Activated CD8-positive, alpha-beta memory T cell treated with anti-CD3 and anti-CD28 coated beads, Interleukin-2, amount 50 U/mL, for 4 hours (primary cell): ENCODE measurements around the gene GALNT18.
"Not testable (repeated sequence)": the region's sequence is repeated elsewhere in the genome, so short reads cannot be mapped to it uniquely, and the experiment has no call there.

Experiments
- DNase-seq: peaks from one replicate; pipeline ENCODE4 v3.0.0-alpha.2; 2020

The GALNT18 gene

DNA sequence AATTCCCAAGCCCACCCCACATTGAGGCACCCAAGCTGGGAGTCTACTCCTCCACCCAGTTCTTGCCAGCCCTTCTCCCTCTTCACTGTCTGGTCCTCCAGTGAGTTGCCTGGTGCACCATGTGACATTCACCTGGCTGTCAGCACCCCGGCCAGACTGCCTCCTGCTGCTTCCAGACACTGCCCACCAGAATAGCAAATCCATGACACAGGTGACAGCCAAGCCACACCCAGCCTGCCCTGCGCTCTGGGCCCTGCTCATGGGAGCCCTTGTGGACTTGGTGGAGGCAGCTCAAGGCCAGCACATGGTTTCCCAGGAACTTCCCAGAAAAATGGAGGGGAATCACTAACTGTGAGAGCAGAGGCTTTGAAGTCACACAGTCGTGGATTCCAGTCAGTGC lies 172.5 kb downstream of the GALNT18 start:
- no peak for DNase-seq

DNA sequence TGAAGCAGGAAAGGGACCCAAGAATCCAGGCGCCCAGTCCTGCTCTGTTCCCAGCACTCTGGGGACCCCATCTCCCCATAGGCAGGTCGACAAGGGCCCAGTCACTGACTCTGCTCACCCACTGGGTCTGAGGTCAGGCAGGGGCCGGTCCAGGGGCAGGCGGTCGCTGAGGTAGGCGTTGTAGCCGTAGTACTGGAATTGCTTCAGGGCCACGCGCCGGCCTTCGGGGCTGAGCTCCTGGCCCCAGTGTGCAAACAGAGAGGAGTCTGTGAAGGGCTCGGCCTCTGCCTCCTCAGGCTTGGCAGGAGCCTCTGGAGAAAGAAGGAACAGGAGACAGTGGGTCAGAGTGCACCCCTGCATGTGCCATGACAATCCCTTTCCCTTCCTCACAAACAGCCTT lies 173.2 kb downstream of the GALNT18 start:
- no peak for DNase-seq

GRCh38 chr11:11447601-11448000 lies 174.2 kb downstream of the GALNT18 start:
- DNase-seq, result not testable (repeated sequence)

DNA sequence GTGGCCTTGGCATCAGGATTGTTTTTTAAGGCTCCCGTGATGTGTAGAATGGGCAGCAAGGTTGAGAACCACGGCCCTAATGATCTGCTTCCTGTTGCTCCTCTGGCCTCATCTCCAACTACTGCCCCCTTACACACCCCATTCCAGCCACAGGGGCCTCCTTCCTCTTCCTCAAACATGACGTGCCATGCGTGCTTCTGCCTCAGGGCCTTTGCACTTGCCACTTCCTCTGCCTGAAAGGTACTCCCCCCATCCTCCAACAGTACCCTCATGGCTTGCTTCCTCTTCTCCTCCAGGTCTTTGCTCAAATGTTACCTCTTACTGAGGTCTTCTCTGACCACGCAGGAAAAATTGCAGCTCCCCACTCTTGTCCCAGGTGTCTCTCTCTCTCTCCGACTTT lies 174.8 kb downstream of the GALNT18 start:
- no peak for DNase-seq

- DNase-seq, result no peak
Observed at GRCh38 chr11:11446564-11446963, 175.2 kb downstream of the GALNT18 start.

DNA sequence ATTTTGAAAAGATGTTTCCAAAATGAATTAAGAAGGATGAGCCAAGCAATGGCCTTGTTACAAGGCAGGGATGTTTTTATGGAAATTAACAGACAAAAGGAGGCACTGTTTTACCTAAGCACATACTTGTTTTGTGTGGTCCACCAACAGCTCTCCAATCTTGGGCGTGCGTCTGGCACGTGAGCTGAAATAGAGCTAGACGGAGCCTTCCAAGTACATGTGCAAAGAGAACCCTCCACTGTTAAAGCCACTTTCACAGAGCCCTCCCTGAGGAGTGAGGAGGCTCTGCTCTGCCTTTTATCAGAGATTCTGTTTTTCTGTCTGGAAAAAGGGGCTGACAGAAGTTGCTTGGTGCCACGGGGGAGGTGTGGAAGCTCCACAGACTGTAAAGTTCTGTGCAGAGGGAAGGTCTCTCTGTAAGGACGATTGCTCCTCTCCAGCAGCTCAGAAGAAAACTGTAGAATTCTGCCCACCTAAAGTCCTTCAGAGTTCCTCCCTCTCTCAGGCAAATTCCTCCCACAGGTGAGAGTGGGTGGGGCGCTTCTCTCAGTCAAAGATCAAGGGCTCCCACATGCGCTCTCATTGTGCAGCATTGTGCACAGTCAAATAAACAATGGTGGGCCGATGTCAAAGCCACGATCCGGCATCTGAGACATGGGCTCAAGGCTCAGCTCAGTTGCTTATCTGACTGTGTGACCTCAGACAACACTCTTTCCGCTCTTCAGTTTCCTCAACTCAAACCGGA lies 176.2 kb downstream of the GALNT18 start:
- no peak for DNase-seq

- DNase-seq, result no peak
Observed at GRCh38 chr11:11444804-11445131, 177.0 kb downstream of the GALNT18 start.

GRCh38 chr11:11444027-11444803 lies 177.6 kb downstream of the GALNT18 start:
- DNase-seq, result no peak

DNA sequence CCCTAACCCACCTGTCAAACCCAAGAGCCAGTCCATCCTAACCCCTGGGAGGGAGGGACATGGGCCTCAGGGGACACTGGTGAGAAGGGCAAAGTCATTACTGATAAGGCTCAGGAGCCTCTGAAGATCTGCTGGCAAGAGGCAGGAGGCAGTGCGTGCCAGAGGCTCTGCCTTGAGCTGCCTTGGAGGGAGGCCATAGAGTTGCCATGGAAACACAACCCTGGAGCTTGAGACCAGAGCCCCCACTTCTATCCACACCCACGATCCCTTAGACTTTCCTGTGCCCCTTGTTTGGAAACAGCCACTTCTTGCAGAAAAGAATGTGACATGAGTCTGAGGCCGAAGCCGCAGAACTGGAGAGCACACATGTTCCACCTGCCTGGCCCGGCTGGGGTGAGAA lies 179.0 kb downstream of the GALNT18 start:
- no peak for DNase-seq

- DNase-seq, result no peak
Observed at GRCh38 chr11:11441516-11441915, 180.3 kb downstream of the GALNT18 start.

DNA sequence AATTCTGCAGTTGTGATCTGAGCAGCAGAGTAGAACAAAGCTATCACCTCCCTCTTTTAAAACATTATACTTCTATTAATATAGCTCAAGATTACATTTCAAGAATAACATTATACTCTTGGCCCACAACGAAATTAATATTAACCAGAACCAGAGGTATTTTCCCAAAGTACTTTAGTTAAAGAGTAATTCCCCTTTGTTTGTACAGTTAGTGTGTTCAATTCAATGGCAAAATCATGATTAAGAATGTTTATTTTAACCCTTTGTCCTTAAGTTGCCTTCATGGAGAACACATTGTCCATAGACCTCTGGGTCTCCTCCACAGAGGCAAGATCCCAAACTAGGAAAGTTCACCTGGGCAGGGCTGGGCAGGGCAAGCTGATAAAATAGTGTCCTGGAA lies 180.7 kb downstream of the GALNT18 start:
- DNase-seq, result no peak

- DNase-seq, result no peak
Observed at GRCh38 chr11:11440144-11440543, 181.7 kb downstream of the GALNT18 start.

- no peak for DNase-seq
Observed at GRCh38 chr11:11439591-11439990, 182.2 kb downstream of the GALNT18 start.

DNA sequence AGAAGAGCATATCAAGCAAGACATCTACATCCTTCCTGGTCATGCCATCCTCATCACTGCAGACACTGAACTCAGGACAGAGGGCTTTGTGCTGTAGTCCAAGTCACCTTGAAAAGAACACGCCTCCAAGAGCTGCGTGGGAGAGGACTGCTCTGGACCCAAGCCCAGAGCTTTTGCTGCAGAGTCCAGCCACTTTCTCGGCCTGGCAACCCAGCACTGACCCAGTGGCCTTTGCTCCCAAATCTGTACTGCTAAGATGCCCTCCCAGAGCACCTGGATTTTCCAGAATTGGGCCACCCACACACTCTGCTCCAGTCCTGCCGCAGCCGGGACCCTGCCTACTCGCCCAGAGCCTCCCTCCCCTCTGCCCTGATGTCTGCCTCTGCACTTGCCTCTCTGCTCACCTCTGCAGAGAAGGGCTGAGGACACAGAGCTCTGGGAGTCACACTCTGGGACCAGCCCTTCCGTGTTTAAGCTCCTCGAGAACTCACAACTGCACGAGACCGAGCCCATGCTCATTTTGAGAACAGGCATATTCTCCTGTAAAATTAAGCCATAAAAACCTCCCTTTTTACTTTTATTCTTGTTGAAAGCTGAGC lies 185.0 kb downstream of the GALNT18 start:
- no peak for DNase-seq

GRCh38 chr11:11435635-11436034 lies 186.2 kb downstream of the GALNT18 start:
- no peak for DNase-seq

GRCh38 chr11:11433960-11434359 lies 187.8 kb downstream of the GALNT18 start:
- no peak for DNase-seq

DNA sequence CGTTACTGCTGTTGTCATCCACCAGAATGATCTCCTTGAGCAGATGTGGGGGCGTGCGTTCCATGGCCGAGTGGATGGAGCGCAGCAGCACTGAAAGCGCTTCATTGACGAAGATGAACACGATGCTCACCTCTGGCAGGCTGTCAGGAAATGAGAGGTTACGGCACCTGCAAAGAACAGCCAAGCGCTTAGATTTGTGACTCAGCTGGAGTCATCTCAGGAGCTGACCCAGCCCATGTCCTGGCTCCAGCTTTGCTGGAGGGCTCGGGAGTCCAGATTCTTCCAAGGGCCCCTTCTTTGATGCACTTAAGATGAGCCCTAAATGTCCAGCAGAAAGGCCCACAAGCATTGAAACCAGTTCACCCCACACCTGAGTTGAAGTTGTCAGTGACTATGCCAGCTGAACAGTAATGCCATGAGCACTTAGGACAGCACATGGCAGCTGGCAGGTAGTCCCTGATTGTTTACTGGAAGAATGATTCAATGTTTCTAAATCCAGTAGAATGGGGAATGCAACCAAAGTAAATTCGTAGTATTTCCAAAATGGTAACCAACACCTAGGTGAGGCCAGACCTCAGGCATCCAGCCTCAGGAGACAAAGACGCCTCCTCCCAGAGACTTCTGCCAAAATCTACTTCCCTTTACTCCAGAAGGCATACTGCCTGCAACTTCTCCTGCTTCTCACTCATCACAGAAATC lies 189.0 kb downstream of the GALNT18 start:
- DNase-seq, result no peak

DNA sequence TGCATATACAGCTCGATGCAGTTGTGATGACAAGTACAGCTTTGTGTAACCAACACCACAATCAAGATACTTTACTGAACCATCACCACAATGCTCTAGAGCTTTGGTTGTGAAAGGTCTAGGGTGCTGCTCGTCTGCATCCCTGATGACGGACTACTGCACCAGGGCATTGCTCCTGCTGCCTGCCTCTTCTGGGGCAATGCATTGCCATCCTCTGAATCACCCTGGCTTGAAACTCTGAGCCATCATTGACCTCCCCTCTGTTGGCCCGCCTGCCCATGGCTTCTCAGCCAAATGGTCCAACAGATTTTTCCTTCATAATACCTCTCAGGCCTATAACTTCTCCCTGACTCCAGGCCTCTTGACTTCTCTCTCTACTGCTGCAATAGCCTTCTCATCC lies 191.4 kb downstream of the GALNT18 start:
- no peak for DNase-seq

DNA sequence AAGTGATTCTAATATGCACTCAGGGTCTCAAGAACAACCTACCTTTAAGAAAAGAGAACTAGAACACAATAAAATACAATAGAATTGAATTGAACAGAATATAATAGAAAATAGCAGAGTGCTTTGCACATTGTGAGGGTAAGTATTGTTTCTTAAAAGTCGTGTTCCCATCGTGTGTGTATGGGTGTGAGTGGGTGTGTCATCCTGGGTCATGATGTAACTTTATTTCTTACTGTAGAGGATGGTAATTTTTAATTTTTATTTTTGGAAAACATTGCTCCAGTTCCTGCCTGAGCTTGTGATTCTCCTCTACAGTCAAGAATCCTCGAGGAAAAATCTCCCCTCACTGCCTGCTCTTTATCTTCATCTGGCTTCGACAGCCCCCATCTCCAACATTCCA lies 193.1 kb downstream of the GALNT18 start:
- no peak for DNase-seq

DNA sequence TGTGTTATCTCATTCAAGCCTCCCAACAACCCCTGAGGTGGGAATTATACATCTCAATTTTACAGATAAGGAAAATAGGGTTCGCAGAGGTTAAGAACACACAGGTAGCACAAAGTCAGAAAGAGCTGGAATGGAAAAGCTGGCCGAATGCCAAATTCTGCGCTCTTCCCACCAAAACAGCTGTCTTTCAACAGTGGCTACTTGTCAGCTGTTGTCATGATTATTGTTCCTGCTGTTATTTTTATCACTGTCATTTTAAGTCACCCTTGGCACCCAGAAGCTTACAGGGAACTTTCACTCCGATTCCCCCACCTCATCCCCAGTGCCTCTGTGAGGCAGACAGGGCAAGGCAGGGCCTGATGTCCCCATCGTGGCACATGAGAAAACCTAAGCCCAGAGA lies 194.3 kb downstream of the GALNT18 start:
- no peak for DNase-seq

- no peak for DNase-seq
Observed at GRCh38 chr11:11427140-11427539, 194.7 kb downstream of the GALNT18 start.

GRCh38 chr11:11426226-11426952 lies 195.4 kb downstream of the GALNT18 start:
- DNase-seq, result no peak

- DNase-seq, result no peak
Observed at GRCh38 chr11:11425806-11426205, 196.0 kb downstream of the GALNT18 start.
